Adipocyte (in vitro differentiated cells): Measurements from ENCODE around the gene ARHGAP6.
A peak's percentile ranks its signal among the peaks of the same experiment; 100 is the strongest.

ENCODE experiments used
- DNase-seq: peaks from one replicate; pipeline ENCODE4 v3.0.0-alpha.2; 2015; ENCODE audit warnings: low read depth
- H3K27me3 ChIP-seq: replicated peaks from 2 replicates; pipeline ENCODE4 v1.7.0; 2013; ENCODE audit warnings: mild to moderate bottlenecking, low read length, moderate library complexity; ENCODE audit not compliant: control insufficient read depth, insufficient read depth
- H3K36me3 ChIP-seq: 2 replicates; pipeline ENCODE4 v1.7.0; 2013; ENCODE audit warnings: low read length, mild to moderate bottlenecking, moderate library complexity; ENCODE audit not compliant: control insufficient read depth, insufficient read depth, severe bottlenecking
- H3K4me1 ChIP-seq: 2 replicates; pipeline ENCODE4 v1.7.0; 2013; ENCODE audit warnings: mild to moderate bottlenecking, low read length, moderate library complexity; ENCODE audit not compliant: control insufficient read depth, insufficient read depth
- H3K4me3 ChIP-seq: 2 replicates; pipeline ENCODE4 v1.7.0; 2013; ENCODE audit warnings: mild to moderate bottlenecking, low read length, moderate library complexity
- H3K9ac ChIP-seq: 2 replicates; pipeline ENCODE4 v1.7.0; 2013; ENCODE audit warnings: mild to moderate bottlenecking, low read length, moderate library complexity
- H3K9me3 ChIP-seq: 2 replicates; pipeline ENCODE4 v1.7.0; 2013; ENCODE audit warnings: mild to moderate bottlenecking, low read length, moderate library complexity; ENCODE audit not compliant: control insufficient read depth

Gene ARHGAP6, protein sequence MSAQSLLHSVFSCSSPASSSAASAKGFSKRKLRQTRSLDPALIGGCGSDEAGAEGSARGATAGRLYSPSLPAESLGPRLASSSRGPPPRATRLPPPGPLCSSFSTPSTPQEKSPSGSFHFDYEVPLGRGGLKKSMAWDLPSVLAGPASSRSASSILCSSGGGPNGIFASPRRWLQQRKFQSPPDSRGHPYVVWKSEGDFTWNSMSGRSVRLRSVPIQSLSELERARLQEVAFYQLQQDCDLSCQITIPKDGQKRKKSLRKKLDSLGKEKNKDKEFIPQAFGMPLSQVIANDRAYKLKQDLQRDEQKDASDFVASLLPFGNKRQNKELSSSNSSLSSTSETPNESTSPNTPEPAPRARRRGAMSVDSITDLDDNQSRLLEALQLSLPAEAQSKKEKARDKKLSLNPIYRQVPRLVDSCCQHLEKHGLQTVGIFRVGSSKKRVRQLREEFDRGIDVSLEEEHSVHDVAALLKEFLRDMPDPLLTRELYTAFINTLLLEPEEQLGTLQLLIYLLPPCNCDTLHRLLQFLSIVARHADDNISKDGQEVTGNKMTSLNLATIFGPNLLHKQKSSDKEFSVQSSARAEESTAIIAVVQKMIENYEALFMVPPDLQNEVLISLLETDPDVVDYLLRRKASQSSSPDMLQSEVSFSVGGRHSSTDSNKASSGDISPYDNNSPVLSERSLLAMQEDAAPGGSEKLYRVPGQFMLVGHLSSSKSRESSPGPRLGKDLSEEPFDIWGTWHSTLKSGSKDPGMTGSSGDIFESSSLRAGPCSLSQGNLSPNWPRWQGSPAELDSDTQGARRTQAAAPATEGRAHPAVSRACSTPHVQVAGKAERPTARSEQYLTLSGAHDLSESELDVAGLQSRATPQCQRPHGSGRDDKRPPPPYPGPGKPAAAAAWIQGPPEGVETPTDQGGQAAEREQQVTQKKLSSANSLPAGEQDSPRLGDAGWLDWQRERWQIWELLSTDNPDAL (N-terminal part only)

DNA sequence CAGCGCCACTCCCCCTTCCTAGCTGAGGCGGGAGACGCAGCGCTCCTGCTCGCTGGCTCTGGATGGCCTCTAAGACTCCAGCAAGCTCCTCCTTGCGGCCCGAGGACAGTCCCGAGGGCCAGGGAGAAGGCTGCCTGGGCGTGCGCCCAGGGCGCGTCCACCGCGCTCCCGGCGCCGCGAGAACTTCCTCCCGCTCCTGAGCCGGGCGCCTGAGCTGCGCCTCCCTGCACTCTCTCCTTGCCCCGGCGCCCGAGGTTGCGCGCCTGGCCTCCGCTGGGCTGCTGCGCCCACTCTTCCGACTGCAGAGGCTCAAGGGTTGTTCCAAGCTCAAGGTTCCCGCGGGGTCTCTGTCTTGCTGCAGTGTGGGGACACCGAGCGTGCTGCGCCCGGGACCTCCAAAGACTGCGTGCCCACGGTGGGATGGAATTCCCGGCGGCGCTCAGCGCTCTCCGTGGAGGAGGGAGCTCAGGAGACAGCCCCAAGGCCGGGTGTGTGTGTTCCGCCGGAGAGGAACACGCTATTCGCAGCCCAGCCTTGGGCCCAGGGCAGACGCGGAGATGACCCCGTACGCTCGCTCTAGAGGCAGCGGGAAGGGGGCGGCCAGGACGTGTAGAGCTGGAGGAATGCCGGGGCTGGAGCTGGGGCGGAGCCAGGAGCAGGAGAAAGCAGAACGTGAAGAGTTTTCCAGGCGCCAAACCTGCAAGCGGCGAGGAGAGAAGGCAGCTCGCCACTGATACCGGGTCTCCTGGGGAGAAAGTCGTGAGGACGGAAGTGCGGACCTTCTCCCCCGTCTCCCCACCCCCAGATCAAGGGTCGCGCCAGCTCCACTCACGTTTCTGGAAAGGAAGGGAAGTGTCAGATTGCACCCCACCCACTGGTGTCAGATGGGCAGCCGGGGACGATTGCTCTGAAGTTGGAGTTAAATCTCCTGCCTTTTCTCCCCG is at the start of gene ARHGAP6:
Gene ARHGAP6, minus strand, starts transcription at position 753 of the 944 bp plus-strand sequence. CDS start 1,092 bp downstream, outside the sequence.
- no peaks in the 10 kb centered on the region for H3K4me1 ChIP-seq
- no peaks in the 10 kb centered on the region for H3K36me3 ChIP-seq
- H3K4me3 ChIP-seq, result peak within 1 kb of the TSS; percentile 82
- peaks cover 25% of the 10 kb centered on the region for H3K27me3 ChIP-seq
- no peaks in the 10 kb centered on the region for H3K9me3 ChIP-seq
- peak; percentile 69 for DNase-seq
- peak within 1 kb of the TSS; percentile 75 for H3K9ac ChIP-seq

DNA sequence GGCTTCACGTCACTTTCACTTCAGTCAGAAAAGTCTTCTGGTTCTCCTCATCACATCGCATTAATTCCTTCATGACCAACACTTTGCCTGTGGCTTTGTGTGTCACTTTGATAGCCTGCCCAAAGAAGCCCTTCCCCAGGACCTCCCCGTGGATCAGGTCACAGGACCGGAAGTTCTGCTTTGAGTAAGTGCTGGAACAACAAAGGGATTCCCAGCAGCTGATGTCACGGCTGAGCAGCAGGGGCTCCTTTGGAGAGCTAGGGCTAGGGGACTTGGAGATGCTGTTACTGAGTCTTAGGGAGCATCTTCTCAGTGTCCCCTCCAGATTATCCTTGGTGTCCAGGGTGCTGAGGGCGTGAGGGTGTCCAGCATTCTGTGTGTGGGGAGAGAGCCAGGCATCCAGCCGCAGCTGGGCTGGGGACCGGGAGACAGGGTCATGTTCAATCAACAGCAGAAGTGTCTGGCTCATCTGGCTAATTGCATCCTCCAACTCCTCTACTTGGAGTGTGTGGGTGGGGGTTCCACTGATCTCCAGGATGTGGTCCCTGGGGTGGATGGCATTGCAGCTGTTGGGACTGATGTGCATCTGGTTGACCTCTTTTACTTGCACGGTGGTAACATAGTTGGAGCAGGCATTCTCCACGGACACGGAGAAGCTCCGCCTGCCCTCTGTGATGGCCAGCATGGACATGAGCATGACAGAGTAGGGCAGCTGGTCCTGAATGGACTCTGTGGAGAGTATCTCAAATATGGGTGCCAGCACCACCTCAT is 39.2 kb upstream of the ARHGAP6 start:
- Histone ChIP-seq H3K9me3 (no peaks in the 10 kb centered on the region), H3K27me3 (no peaks in the 10 kb centered on the region), H3K9ac (no peak overlapping the region), H3K36me3 (no peaks in the 10 kb centered on the region), H3K4me3 (no peak overlapping the region), H3K4me1 (no peaks in the 10 kb centered on the region)
- no peak for DNase-seq

DNA sequence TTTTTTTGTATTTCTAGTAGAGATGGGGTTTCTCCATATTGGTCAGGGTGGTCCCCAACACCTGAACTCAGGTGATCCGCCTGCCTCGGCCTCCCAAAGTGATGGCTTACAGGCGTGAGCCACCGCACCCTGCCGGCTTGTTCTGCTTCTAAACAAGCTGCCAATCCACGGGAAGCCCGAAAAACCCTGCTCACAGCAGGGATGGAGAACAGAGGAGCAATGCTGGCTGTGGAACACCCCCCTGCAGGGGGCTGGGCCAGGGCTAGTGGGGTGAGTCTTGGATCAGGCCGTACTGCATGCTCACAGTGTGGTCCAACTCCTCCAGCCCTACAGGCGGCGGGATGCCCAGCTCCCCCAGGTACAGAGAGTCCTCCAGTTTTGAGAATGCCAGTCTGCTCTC is 38.1 kb upstream of the ARHGAP6 start:
- no peaks in the 10 kb centered on the region for H3K4me1 ChIP-seq
- H3K27me3 ChIP-seq, result no peaks in the 10 kb centered on the region
- no peak overlapping the region for H3K9ac ChIP-seq
- H3K9me3 ChIP-seq, result no peaks in the 10 kb centered on the region
- no peak overlapping the region for H3K4me3 ChIP-seq
- no peak for DNase-seq
- no peaks in the 10 kb centered on the region for H3K36me3 ChIP-seq

DNA sequence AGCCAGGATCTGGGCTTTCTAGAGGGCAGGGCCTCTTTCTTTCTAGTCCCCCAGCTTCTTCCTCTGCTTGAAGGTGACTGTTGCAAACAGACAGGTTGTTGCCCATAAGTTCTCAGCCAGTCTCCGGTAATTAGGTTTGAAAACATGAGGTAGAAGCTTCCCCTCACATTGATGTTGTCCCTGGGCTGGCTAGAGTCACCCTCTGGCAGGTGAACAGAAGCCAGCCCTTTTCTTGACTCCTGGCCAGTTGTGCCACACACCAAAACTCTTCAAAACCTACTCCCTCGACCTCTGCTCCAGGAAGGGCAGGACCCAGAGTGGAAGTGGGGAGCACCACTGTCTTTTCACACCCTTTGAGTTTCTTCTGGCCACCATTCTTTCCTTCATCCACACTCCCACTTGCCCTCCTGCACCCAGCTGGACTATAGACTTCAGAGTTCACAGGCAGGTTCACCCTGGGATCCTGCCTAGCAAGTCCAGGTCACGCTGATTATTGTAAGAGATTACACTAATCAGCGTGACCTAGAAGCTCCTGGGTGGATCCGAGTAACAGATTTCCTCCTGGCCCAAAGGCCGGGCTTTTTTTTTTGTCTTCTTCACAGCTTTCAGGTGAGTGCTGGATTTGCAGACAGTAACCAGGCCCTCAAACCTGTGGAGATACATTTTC is 37.4 kb upstream of the ARHGAP6 start:
- no peak overlapping the region for H3K9ac ChIP-seq
- no peaks in the 10 kb centered on the region for H3K4me1 ChIP-seq
- H3K9me3 ChIP-seq, result no peaks in the 10 kb centered on the region
- no peak for DNase-seq
- no peaks in the 10 kb centered on the region for H3K36me3 ChIP-seq
- no peaks in the 10 kb centered on the region for H3K27me3 ChIP-seq
- no peak overlapping the region for H3K4me3 ChIP-seq

DNA sequence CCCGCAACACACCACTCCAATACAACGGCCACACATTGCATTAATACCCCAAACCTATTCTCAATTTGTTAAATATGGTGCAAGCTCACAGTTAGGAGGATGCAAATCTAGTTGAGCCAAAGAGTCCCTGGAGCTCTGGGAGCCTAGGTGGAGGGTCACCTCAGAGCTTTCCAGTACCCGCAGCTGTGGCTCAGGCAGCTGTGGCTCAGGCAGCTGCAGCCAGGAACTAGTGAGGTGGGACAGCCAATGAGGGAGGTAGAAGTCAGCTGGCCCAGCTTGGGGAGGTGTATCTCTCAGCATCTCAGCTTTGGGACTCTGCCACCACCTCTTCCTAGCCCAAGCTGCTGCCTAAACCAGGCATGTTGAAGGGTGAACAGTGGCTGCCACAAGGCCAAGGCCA is 36.7 kb upstream of the ARHGAP6 start:
- H3K4me3 ChIP-seq, result no peak overlapping the region
- no peaks in the 10 kb centered on the region for H3K9me3 ChIP-seq
- peaks cover 3% of the 10 kb centered on the region for H3K27me3 ChIP-seq
- H3K36me3 ChIP-seq, result no peaks in the 10 kb centered on the region
- H3K9ac ChIP-seq, result no peak overlapping the region
- no peak for DNase-seq
- no peaks in the 10 kb centered on the region for H3K4me1 ChIP-seq

DNA sequence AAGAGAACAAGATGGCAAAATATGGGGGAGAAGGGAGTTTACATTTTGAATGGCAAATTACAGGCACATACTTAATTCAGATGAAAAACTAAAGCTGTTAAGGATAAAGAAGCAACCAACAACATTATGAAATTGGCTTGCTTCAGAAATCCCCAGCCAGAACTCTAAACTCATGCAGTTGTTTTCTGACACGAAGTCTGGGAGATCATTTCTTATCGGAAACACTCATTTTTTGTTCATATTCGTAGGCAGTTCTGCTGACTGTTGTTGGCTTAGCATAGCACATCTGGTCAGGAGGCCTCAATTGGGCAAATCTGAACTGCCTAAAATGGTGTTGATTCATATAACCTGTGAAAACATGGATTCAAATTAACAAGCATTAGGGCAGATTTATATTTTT is 33.0 kb upstream of the ARHGAP6 start:
- no peak overlapping the region for H3K4me3 ChIP-seq
- no peaks in the 10 kb centered on the region for H3K9me3 ChIP-seq
- H3K4me1 ChIP-seq, result no peaks in the 10 kb centered on the region
- DNase-seq, result no peak
- no peak overlapping the region for H3K9ac ChIP-seq
- H3K36me3 ChIP-seq, result no peaks in the 10 kb centered on the region
- peaks cover 3% of the 10 kb centered on the region for H3K27me3 ChIP-seq

DNA sequence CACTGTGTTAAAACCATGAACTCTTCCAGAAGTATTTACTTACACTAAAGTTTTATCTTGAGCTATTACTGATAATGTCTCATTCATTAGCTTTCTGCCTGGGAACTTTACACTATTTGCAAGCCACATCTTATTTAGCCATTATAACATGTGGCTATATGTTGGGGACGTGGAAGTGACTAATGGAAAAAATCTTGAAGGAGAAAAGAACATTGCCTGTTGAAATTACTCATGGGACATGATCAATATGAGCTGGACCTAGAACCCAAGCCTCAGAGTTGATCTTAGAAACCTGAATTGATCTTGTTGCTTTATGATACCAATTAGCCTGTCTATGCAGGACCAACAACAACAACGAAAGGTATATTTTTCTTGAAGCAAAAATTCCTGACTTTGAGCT is 22.5 kb upstream of the ARHGAP6 start:
- no peak for DNase-seq

DNA sequence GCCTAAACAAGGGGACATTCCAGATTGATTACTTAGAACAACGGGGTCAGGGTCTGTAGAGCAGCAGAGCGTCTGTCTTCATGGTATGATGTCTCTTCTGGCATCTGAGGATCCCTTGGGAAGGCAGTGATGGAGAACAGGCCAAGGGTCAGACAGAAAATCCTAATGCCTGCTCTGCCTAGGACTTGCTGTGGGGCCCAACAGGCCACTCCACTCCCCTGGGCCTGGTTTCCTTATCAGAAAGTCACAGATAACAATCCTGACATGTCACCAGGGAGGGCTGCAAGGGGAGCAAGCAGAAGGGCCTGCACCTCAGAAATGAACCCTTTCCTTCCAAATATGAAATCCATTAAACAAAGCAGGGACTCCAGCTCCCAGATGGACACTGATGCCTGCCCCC is 21.4 kb upstream of the ARHGAP6 start:
- Histone ChIP-seq H3K27me3 (no peaks in the 10 kb centered on the region), H3K36me3 (no peaks in the 10 kb centered on the region), H3K9ac (no peak overlapping the region), H3K4me1 (peaks cover 14% of the 10 kb centered on the region), H3K9me3 (peaks cover 5% of the 10 kb centered on the region), H3K4me3 (no peak overlapping the region)
- no peak for DNase-seq

More for the DNA sequence above, 22.5 kb upstream of the ARHGAP6 start:
- peaks cover 14% of the 10 kb centered on the region for H3K4me1 ChIP-seq
- no peak overlapping the region for H3K9ac ChIP-seq
- H3K36me3 ChIP-seq, result no peaks in the 10 kb centered on the region
- peaks cover 5% of the 10 kb centered on the region for H3K9me3 ChIP-seq
- peak overlapping the region; percentile 18 for H3K4me3 ChIP-seq
- no peaks in the 10 kb centered on the region for H3K27me3 ChIP-seq

DNA sequence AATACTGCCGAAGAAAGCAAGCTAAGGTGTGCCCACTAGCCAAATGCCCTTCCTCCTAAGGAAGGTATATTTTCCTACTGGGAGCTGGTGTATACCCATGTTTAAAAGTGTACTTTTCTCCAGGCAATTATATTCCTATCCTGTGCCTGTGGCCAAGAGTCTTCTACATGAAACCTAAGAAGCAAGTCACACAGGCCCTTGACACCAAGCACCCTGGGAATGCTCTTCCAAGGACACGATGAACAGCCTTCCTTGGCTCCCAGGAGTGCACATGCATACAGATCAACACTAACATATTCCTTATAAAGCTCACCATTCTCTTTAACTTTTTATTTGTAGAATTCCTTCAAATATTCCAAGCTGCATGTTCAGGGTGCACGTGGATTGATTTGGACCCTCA is 17.3 kb upstream of the ARHGAP6 start:
- Histone ChIP-seq H3K9me3 (no peaks in the 10 kb centered on the region), H3K9ac (no peak overlapping the region), H3K36me3 (no peaks in the 10 kb centered on the region), H3K4me3 (no peak overlapping the region), H3K27me3 (no peaks in the 10 kb centered on the region), H3K4me1 (peaks cover 4% of the 10 kb centered on the region)
- DNase-seq, result no peak

DNA sequence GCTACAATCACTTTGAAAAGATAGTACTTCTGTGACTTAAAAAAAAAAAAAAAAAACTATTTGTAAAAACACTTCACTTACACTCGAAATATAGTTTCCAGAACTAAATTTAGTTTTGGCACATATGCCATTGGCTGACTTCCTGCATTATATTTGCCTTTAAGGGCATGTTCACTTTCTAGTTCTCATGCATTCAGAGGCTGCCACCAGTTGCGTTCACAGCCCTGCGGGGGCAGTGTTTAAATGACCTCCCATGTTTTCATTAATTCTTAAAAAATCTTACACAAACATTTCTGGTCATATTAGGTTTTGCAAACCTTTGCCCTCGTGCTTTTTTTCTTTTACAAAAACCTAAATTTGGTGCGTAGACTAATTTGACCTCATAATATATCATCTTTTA is 12.4 kb upstream of the ARHGAP6 start:
- DNase-seq, result peak; percentile 13
- Histone ChIP-seq H3K9me3 (no peaks in the 10 kb centered on the region), H3K4me3 (no peak overlapping the region), H3K36me3 (no peaks in the 10 kb centered on the region), H3K4me1 (peaks cover 3% of the 10 kb centered on the region), H3K9ac (no peak overlapping the region), H3K27me3 (no peaks in the 10 kb centered on the region)
